Inflammatory macrophage treated with lipopolysaccharide for 1 hour (primary cell): ENCODE data around the gene TBC1D5.

Source experiments
- DNase-seq, 2 donors: peaks; one replicate each; pipeline ENCODE4 v3.0.0-alpha.2; 2020 to 2022

The TBC1D5 gene

GRCh38 chr3:17584066-17584465 lies 158.4 kb downstream of the TBC1D5 start:
- no peak for DNase-seq

- DNase-seq, result no peak
These were observed 158.9 kb downstream of the TBC1D5 start for GRCh38 chr3:17583530-17583929.

GRCh38 chr3:17581421-17582080 lies 160.9 kb downstream of the TBC1D5 start:
- DNase-seq, result no peak

- peak; percentile 22 to 41 for DNase-seq
These were observed 161.5 kb downstream of the TBC1D5 start for GRCh38 chr3:17580901-17581300.

- DNase-seq, result peak in 1 of 2 donors; percentile 5
These were observed 163.0 kb downstream of the TBC1D5 start for GRCh38 chr3:17579289-17580031.

GRCh38 chr3:17577796-17578520 lies 164.5 kb downstream of the TBC1D5 start:
- no peak for DNase-seq

GRCh38 chr3:17573396-17573795 lies 169.0 kb downstream of the TBC1D5 start:
- no peak for DNase-seq

- no peak for DNase-seq
These were observed 170.7 kb downstream of the TBC1D5 start for GRCh38 chr3:17571686-17572085.

- no peak for DNase-seq
These were observed 179.6 kb downstream of the TBC1D5 start for GRCh38 chr3:17562845-17563244.

GRCh38 chr3:17558565-17558964 lies 183.9 kb downstream of the TBC1D5 start:
- no peak for DNase-seq

GRCh38 chr3:17557749-17558463 lies 184.5 kb downstream of the TBC1D5 start:
- no peak for DNase-seq

- DNase-seq, result no peak
These were observed 186.9 kb downstream of the TBC1D5 start for GRCh38 chr3:17555525-17555924.

GRCh38 chr3:17554078-17554477 lies 188.4 kb downstream of the TBC1D5 start:
- no peak for DNase-seq

GRCh38 chr3:17553080-17553479 lies 189.4 kb downstream of the TBC1D5 start:
- no peak for DNase-seq

GRCh38 chr3:17552351-17552750 lies 190.1 kb downstream of the TBC1D5 start:
- DNase-seq, result no peak

GRCh38 chr3:17551895-17552294 lies 190.5 kb downstream of the TBC1D5 start:
- no peak for DNase-seq

- no peak for DNase-seq
These were observed 191.1 kb downstream of the TBC1D5 start for GRCh38 chr3:17551333-17551732.

- DNase-seq, result no peak
These were observed 191.8 kb downstream of the TBC1D5 start for GRCh38 chr3:17550624-17551023.

GRCh38 chr3:17546500-17547255 lies 195.8 kb downstream of the TBC1D5 start:
- no peak for DNase-seq

- no peak for DNase-seq
These were observed 197.8 kb downstream of the TBC1D5 start for GRCh38 chr3:17544632-17545031.

- DNase-seq, result no peak
These were observed 199.8 kb downstream of the TBC1D5 start for GRCh38 chr3:17542591-17542990.

GRCh38 chr3:17539436-17539835 lies 203.0 kb downstream of the TBC1D5 start:
- DNase-seq, result no peak
